GM12878 (cell line): Measurements from ENCODE around the gene NALF2. TPM values are rescaled to one million over a fixed set of nuclear protein-coding genes. Genes with fewer than 3 reads are reported as not detected.

Source experiments
- ATAC-seq: fragments of 200-7000 bp; cut with Tn5 transposase; 3 replicates; pipeline ENCODE4 v1.9.1; 2020; ENCODE audit warnings: mild to moderate bottlenecking, moderate library complexity
- BruUV-seq: library from RNA; stranded (reverse); fragments of 400-500 nt; replicated peaks from 2 replicates; lab custom pipeline; 2021; lab: Mats Ljungman, UMichigan
- CTCF ChIA-PET: fragments of 300-600 bp; sonication (Branson Sonifier 250); formaldehyde crosslinking; extraction: SDS; loops from one replicate; lab custom pipeline; 2021; ENCODE audit warnings: inconsistent platforms; lab: Yijun Ruan, JAX
- POLR2A ChIA-PET: fragments of 350-600 bp; formaldehyde crosslinking; extraction: SDS; loops from one replicate; lab custom pipeline; 2021; ENCODE audit warnings: inconsistent platforms; lab: Charles Lee
- RAD21 ChIA-PET: fragments of 300-600 bp; sonication (Branson Sonifier 250); formaldehyde crosslinking; loops from one replicate; lab custom pipeline; 2023; ENCODE audit warnings: antibody characterized with exemption; ENCODE audit not compliant: unreplicated experiment; lab: Charles Lee
- SMC1A ChIA-PET: fragments of 300-600 bp; sonication (Branson Sonifier 250); formaldehyde crosslinking; loops from one replicate; lab custom pipeline; 2023; ENCODE audit not compliant: unreplicated experiment, uncharacterized antibody; lab: Charles Lee
- DNase-seq: peaks from one replicate; pipeline ENCODE4 v3.0.0-alpha.2; 2011; ENCODE audit warnings: low read depth, low spot score
- FAIRE-seq: peaks from 3 replicates; lab custom pipeline; 2011; peaks lifted over from hg19 to GRCh38; lab: Jason Lieb, UNC
- H2AFZ ChIP-seq: 2 replicates; pipeline ENCODE4 v1.6.0; 2011; ENCODE audit warnings: low read depth, low read length, control low read depth; ENCODE audit not compliant: control insufficient read depth
- H3K27ac ChIP-seq: 2 replicates; pipeline ENCODE4 v1.5.1; 2011; ENCODE audit warnings: control low read depth; ENCODE audit not compliant: control insufficient read depth, insufficient read depth
- H3K27me3 ChIP-seq, 2 experiments: replicated peaks in 1 of 2; 2 replicates each; pipeline versions ENCODE4 v1.6.0 to v1.6.1; 2011; ENCODE audit warnings: low read length in 1 of 2; ENCODE audit not compliant: control insufficient read depth in 2 of 2, insufficient read depth in 2 of 2
- H3K36me3 ChIP-seq, 2 experiments: 2 replicates each; pipeline ENCODE4 v1.5.1; 2011; ENCODE audit warnings: low read length in 1 of 2; ENCODE audit not compliant: control insufficient read depth in 2 of 2, insufficient read depth in 2 of 2
- H3K4me1 ChIP-seq: 2 replicates; pipeline ENCODE4 v1.6.1; 2011; ENCODE audit warnings: mild to moderate bottlenecking, low read length, moderate library complexity, mixed read lengths; ENCODE audit not compliant: control insufficient read depth, insufficient read depth
- H3K4me2 ChIP-seq: 2 replicates; pipeline ENCODE4 v1.6.0; 2011; ENCODE audit warnings: control low read depth; ENCODE audit not compliant: control insufficient read depth, insufficient read depth
- H3K4me3 ChIP-seq: fragments of 200-600 bp; sonication (generic); 2 replicates; pipeline ENCODE4 v1.5.1; 2016
- H3K79me2 ChIP-seq: 2 replicates; pipeline ENCODE4 v1.6.0; 2011; ENCODE audit warnings: low read length; ENCODE audit not compliant: control insufficient read depth, insufficient read depth
- H3K9ac ChIP-seq: 2 replicates; pipeline ENCODE4 v1.8.0; 2011; ENCODE audit warnings: low read length, control low read depth, mixed read lengths; ENCODE audit not compliant: control insufficient read depth, insufficient read depth
- H3K9me3 ChIP-seq: replicated peaks from 3 replicates; pipeline ENCODE4 v1.5.1; 2011; ENCODE audit warnings: mild to moderate bottlenecking, low read length; ENCODE audit not compliant: control insufficient read depth, insufficient read depth
- H4K20me1 ChIP-seq: 2 replicates; pipeline ENCODE4 v1.6.0; 2011; ENCODE audit not compliant: control insufficient read depth, insufficient read depth
- ATF7 ChIP-seq: fragments of 450-650 bp; IDR thresholded peaks from 2 replicates; pipeline ENCODE4 v1.6.1; 2016; ENCODE audit warnings: low read depth, mild to moderate bottlenecking
- BCL11A ChIP-seq: IDR thresholded peaks from 2 replicates; pipeline ENCODE4 v1.6.1; 2011; ENCODE audit warnings: low read depth, low read length
- BHLHE40 ChIP-seq, 2 experiments: fragments of 450-650 bp in 1 of 2; IDR thresholded peaks; 2 replicates each; pipeline ENCODE4 v1.6.1; 2011 to 2017; ENCODE audit warnings: low read depth in 2 of 2, borderline replicate concordance in 1 of 2, improper control_type of control experiment in 1 of 2, low read length in 1 of 2, mild to moderate bottlenecking in 1 of 2
- DPF2 ChIP-seq: fragments of 450-650 bp; IDR thresholded peaks from 2 replicates; pipeline ENCODE4 v1.6.1; 2017; ENCODE audit warnings: mild to moderate bottlenecking
- FOXM1 ChIP-seq: IDR thresholded peaks from 2 replicates; pipeline ENCODE4 v1.6.1; 2012; ENCODE audit warnings: low read depth, mild to moderate bottlenecking, inconsistent platforms, low read length, moderate library complexity
- HDAC2 ChIP-seq: fragments of 200-600 bp; sonication (generic); IDR thresholded peaks from 2 replicates; pipeline ENCODE4 v1.6.1; 2017
- PRDM15 ChIP-seq: fragments of 450-650 bp; formaldehyde crosslinking; IDR thresholded peaks from 2 replicates; pipeline ENCODE4 v1.4.0; 2020; ENCODE audit warnings: mild to moderate bottlenecking, moderate library complexity
- RELA ChIP-seq: fragments of 450-650 bp; IDR thresholded peaks from 2 replicates; pipeline ENCODE4 v1.8.0; 2014; ENCODE audit warnings: borderline replicate concordance; ENCODE audit not compliant: partially characterized antibody
- REST ChIP-seq: IDR thresholded peaks from 2 replicates; pipeline ENCODE4 v1.6.1; 2012; ENCODE audit warnings: mild to moderate bottlenecking, low read depth, low read length
- RUNX3 ChIP-seq: IDR thresholded peaks from 2 replicates; pipeline ENCODE4 v1.6.1; 2012; ENCODE audit warnings: low read length, inconsistent platforms
- SIX5 ChIP-seq: IDR thresholded peaks from 2 replicates; pipeline ENCODE4 v1.6.1; 2011; ENCODE audit warnings: mild to moderate bottlenecking, low read depth, low read length, moderate library complexity; ENCODE audit not compliant: severe bottlenecking
- SRF ChIP-seq, 2 experiments: IDR thresholded peaks; 2 replicates each; pipeline ENCODE4 v1.6.1; 2011; ENCODE audit warnings: low read depth in 2 of 2, low read length in 2 of 2, mild to moderate bottlenecking in 1 of 2, moderate library complexity in 1 of 2
- YY1 ChIP-seq: IDR thresholded peaks from 2 replicates; pipeline ENCODE4 v1.6.1; 2011; ENCODE audit warnings: low read depth, mild to moderate bottlenecking, low read length
- ZBED1 ChIP-seq: IDR thresholded peaks from 2 replicates; pipeline ENCODE4 v1.6.1; 2016; ENCODE audit warnings: borderline replicate concordance
- WGBS: methylation state at CpG from one replicate; pipeline ENCODE4 v1.1.6; 2016; ENCODE audit warnings: low lambda C conversion rate; ENCODE audit not compliant: insufficient replicate concordance, insufficient coverage; ENCODE audit errors: missing lambda C conversion rate; 5-methylcytosine and 5-hydroxymethylcytosine counted together
- in situ Hi-C: fragments of 300-500 bp; cut with MboI; formaldehyde crosslinking; loops from 9 replicates; pipeline ENCODE4 v1.14.3; 2018; ENCODE audit warnings: mixed read lengths
- intact Hi-C: fragments of 100-400 bp; cut with micrococcal nuclease; formaldehyde crosslinking; loops from one replicate; pipeline ENCODE4 v1.14.2; 2022; ENCODE audit not compliant: unreplicated experiment
- polyA plus RNA-seq, 11 experiments: library from polyadenylated mRNA; depleted of rRNA in 4 of 11; unstranded in 6 of 11; stranded (reverse) in 5 of 11; fragments of >200 nt; fragmentation: Nextera tagmentation in 4 of 11; fragmentation: Illumina TruSeq in 1 of 11; extraction: Ambion mirVana in 4 of 11; extraction: Trizol in 1 of 11; gene quantifications; 1 replicate in 1 of 11; 2 replicates in 10 of 11; pipeline versions ENCODE4 v1.2.1 to v1.2.3, GENCODE V29; 2011 to 2016; ENCODE audit warnings: inconsistent platforms in 2 of 11, missing spikeins in 2 of 11, low read depth in 1 of 11
- total RNA-seq, 4 experiments: library from RNA; depleted of rRNA in 3 of 4; stranded (reverse); fragments of >200 nt in 3 of 4; fragmentation: Illumina TruSeq in 1 of 4; extraction: Trizol in 1 of 4; gene quantifications; 2 replicates each; pipeline versions ENCODE4 v1.2.1 to v1.2.3, GENCODE V29; 2013 to 2021

Gene NALF2
- total and polyA plus RNA-seq, 10 of the 15 experiments (the other 5 are each of a cell fraction or from before 2014, with no cell fraction given) = not detected

- TF ChIP-seq RELA (no peak), FOXM1 (no peak), SIX5 (no peak), HDAC2 (no peak), PRDM15 (CRISPR knock-in tag) (no peak), REST (no peak), ZBED1 (no peak), SRF (IDR thresholded peaks at IDR 0.05; ENCODE audit: low read depth in 2 of 2, low read length in 2 of 2) (no peak), RUNX3 (no peak), BHLHE40 (IDR thresholded peaks at IDR 0.05; ENCODE audit: borderline replicate concordance in 1 of 2, low read depth in 2 of 2, low read length in 1 of 2) (no peak), YY1 (no peak), DPF2 (no peak), ATF7 (no peak), BCL11A (no peak)
- H3K27ac ChIP-seq = no peak overlapping the region
- H3K4me2 ChIP-seq = no peak overlapping the region
- no peaks in the 10 kb centered on the region for H3K36me3 ChIP-seq
- H4K20me1 ChIP-seq = no peaks in the 10 kb centered on the region
- no peaks in the 10 kb centered on the region for H3K4me1 ChIP-seq
- 36% methylated on average over 6 of the region's 6 CpGs for WGBS
- no peak overlapping the region for H3K9ac ChIP-seq
- no peaks in the 10 kb centered on the region for H3K27me3 ChIP-seq
- CTCF ChIA-PET = no interaction called here
- FAIRE-seq = no peak
- BruUV-seq = no TSS peak
- no peak overlapping the region for H2AFZ ChIP-seq
- H3K4me3 ChIP-seq = no peak overlapping the region
- no peaks in the 10 kb centered on the region for H3K9me3 ChIP-seq
- RAD21 ChIA-PET = no interaction called here
- in situ Hi-C loops (no loop called here), intact Hi-C loops (no loop called here)
- no peak for DNase-seq
- SMC1A ChIA-PET = no interaction called here
- no peak for ATAC-seq
- POLR2A ChIA-PET = no interaction called here
- no peaks in the 10 kb centered on the region for H3K79me2 ChIP-seq
Observed at GRCh38 chrX:69457756-69458155, 46.4 kb upstream of the NALF2 start.
